Jurkat, Clone E6-1 (cell line): ENCODE data around the gene ZNF652.
"Not testable (repeated sequence)": the region's sequence is repeated elsewhere in the genome, so short reads cannot be mapped to it uniquely, and the experiment has no call there.

Experiments
- DNase-seq: peaks from one replicate; pipeline ENCODE4 v3.0.0-alpha.2; 2011; ENCODE audit warnings: low read depth, low spot score
- H3K4me3 ChIP-seq: 2 replicates; pipeline ENCODE4 v1.5.1; 2011; ENCODE audit warnings: mild to moderate bottlenecking, low read length, control low read depth, moderate library complexity

ZNF652 gene

DNA sequence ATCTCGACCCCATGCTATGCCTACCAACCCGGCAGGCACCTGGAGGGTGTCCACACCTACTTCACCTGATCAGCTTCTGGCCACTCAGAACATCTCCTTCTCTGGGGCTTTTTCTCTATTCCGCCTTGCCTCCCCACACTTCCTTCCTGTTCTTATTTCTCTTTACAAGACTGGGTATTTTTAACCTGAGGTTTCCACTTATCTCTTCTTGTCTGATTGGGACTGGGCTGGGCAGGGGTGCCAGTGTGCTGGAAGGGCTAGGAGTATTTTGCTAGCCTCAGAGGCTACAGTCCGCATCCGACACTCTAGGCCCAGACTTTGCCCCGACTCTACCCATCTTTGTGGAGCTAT is 26.2 kb upstream of the ZNF652 start:
- H3K4me3 ChIP-seq = peak overlapping the region; percentile 7; the same call in 1 of the 2 replicates
- peak; percentile 65 for DNase-seq

DNA sequence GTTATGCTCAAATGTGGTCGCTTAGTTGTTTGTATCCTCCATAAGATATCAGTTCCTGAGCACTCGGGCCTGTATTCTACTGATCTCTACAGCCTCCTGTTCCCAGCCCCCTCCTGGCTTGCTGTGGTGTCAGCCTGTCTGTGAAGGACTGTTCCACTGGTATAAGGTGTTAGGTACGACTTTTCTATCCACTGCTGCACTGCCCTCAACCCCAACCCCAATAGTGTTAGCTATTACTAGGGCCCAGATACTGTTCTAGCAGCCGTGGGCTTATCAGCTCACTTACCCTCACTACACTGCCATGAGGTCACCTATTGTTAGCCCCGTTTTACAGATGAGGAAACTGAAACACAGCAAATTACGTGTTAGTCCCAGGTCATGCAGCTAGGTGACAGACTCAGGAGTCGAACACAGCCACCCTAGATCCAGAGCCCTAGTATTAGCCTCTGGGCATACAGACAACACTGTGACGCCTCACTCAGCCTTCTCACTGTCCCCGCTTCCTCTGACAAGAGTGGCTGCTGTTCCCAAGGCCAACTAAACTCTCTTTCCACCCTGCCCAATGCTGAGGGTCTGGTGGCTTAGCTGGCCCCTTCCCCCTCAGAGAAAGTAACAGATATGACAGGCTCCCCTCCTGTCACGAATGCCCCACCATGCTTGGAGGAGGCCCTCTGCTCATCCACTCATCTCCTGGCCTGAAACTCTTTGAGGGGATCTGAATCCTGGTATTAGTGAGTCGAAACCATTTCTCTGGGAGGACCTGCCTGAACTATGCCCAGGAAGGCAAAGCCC is 25.6 kb upstream of the ZNF652 start:
- DNase-seq = no peak
- H3K4me3 ChIP-seq = no peak overlapping the region

DNA sequence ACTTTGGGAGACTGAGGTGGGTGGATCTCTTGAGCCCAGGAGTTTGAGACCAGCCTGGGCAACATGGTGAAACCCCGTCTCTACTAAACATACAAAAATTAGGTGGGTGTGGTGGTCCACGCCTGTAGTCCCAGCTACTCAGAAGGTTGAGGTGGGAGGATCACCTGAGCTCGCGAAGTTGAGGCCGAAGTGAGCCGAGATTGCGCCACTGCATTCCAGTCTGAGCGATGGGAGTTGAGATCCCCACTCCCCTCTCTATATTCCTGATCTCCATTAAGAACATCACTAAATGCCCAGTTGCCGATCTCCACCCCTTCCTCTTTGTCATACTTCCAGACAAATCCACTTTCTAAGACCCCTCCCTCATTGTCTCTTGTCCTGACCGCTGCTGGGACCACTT is 24.3 kb upstream of the ZNF652 start:
- H3K4me3 ChIP-seq = no peak overlapping the region
- no peak for DNase-seq

DNA sequence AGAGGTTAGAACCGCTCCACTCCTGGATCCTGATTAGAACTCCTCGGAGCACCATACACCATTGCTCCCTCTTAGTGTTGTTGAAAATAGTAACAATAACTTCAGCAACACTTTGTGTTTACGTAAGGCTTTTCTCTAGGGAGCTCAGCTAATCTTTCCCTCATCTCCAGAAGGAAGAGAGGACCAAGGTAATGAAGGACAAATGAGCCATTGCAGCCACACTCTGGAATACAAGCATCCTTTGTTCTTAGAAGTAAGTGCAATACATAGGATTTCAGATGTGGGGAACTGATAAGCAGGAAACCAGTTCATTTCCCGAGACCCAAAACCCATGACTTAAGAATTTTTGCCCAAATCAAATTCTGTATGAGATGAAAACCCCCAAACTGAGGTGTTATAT is 22.9 kb upstream of the ZNF652 start:
- DNase-seq = no peak
- H3K4me3 ChIP-seq = no peak overlapping the region

DNA sequence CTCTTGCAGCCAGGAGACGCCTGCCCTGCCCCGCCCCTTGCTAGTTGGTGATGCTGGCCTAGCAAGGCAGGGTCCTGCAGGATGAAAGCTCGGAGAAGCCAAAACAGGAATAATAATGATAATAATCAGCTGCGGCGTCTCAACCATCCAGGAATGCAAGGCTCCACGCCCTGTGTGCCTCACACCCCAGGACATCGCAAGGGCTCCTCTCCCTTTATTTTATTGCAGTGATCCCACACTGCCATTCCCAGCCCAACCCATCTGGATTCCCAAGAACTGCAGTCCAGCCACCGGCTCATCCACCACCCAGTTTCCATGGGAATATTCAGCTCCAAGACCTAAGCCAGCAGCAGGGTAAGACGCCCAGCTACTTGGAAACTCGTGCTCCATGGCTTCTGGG is 21.0 kb upstream of the ZNF652 start:
- H3K4me3 ChIP-seq = no peak overlapping the region
- DNase-seq = no peak

DNA sequence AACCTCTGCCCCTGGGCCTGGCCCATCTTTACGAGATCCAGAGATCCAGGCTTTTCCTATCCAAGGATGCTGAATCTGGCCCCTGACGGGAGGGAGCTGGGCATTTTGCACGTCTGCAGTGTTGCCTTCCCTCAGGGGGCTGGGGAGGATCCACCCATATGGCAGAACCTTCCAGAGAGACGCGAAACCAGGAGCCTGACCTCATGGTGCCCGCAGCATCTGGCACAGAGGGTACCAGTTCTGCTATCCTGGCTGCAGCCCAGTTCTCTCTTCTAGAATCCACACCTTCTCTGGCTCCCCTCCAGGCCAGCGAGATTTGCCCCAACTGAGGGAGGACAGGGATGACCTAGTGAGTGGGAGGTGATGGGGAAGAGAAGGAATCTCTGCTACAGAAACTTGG is 20.5 kb upstream of the ZNF652 start:
- H3K4me3 ChIP-seq = no peak overlapping the region
- DNase-seq = no peak

DNA sequence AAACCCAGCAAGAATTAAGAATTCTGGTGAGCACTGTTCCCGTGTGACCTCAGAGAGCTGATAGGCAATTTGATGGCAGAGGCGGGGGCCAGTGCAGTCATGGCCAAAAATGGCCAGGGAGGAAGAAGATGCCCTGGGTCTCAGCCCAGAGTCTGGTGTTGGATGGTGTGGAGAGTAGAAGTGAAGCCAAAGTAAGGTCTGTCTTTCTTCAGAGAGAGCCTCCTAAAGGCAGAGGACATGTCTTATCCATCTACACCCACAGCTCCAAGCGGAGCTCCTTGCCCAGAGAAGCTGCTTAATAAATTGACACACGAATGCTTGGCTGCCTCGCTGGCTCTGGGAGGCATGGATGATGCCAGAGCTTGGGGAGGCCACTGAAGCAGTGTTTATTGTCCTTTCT is 19.7 kb upstream of the ZNF652 start:
- no peak overlapping the region for H3K4me3 ChIP-seq
- DNase-seq = no peak

DNA sequence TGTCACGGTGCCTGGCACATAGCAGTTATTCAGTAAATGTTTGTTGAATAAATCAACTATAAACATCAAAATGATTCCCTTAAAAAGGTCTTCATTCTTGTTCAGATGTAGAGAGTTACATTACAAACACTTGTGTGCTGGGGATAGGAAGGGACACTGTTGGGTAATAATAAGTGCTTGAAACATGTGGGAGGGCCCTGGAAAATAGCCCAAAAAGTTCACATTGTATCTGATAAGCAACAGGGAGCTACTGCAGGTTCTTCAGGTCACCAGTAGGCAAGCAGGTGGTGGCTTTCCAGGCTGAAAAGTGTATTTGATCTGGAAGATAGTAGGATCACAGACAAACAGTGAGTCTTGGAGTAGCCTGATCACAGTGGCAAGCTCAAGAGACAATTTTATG is 19.0 kb upstream of the ZNF652 start:
- DNase-seq = no peak
- no peak overlapping the region for H3K4me3 ChIP-seq

DNA sequence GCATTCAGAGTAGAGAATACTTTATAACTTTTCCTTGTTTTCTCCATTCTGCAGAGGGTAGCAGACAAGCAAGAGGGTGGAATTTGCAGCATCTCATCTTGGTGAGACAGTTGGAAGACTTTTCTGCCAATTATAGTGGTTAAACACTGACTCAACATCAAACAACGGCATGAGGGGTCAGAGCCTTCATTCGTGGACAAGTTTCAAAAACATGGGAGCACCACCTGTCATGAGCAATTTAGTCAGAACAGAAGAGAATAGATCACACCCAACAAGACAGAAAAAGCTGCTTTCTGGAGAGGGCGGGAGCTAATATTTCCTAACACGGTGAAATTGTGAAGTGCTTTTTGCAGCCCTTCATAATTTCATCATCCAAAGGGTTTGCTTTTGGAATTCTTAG is 17.9 kb upstream of the ZNF652 start:
- no peak for DNase-seq

DNA sequence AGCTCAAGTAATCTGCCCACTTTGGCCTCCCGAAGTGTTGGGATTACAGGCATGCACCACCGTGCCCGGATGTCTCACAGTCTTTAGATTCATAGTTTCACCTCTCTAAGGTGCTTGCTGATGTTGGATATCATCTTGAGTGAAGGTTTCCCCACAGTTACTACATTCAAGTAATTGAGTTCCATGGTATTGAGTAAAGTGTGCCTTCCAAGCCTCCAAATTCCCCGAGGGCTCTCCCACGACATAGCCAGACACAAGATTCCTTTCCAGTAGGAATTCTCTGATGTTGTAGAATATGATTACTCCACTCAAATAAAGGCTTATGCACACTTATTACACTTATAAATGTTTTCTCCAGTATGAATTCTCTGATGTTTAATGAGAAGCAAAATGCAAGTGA is 16.3 kb upstream of the ZNF652 start:
- no peak for DNase-seq

More for the DNA sequence above, 17.9 kb upstream of the ZNF652 start:
- H3K4me3 ChIP-seq = no peak overlapping the region

DNA sequence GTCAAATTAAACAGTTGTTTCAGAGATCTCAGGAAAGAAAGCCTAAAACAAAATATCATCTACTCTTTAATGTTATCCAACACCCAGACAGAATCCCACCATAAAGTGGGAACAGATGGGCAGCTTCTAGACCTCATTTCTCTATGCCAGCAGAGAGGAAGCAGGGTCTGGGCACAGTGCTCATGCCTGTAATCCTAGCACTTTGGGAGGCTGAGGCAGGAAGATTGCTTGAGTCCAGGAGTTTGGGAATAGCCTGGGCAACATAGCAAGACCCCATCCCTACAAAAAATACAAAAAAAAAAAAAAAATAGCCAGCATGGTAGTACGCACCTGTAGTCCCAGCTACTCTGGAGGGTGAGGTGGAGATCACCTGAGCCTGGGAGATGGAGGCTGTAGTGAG is 13.5 kb upstream of the ZNF652 start:
- H3K4me3 ChIP-seq = no peak overlapping the region
- no peak for DNase-seq

More for the DNA sequence above, 16.3 kb upstream of the ZNF652 start:
- no peak overlapping the region for H3K4me3 ChIP-seq

DNA sequence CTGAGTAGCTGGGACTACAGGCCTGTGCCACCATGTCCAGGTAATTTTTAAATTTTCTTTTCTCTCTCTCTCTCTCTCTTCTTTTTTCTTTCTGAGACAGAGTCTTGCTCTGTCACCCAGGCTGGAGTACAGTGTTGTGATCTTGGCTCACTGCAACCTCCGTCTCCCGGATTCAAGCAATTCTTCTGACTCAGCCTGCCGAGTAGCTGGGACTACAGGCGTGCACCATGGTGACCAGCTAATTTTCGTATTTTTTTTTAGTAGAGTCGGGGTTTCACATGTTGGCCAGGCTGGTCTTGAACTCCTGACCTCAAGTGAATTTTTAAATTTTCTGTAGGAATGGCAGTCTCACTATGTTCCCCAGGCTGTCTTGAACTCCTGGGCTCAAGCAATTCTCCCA is 11.1 kb upstream of the ZNF652 start:
- no peak for DNase-seq
- no peak overlapping the region for H3K4me3 ChIP-seq

DNA sequence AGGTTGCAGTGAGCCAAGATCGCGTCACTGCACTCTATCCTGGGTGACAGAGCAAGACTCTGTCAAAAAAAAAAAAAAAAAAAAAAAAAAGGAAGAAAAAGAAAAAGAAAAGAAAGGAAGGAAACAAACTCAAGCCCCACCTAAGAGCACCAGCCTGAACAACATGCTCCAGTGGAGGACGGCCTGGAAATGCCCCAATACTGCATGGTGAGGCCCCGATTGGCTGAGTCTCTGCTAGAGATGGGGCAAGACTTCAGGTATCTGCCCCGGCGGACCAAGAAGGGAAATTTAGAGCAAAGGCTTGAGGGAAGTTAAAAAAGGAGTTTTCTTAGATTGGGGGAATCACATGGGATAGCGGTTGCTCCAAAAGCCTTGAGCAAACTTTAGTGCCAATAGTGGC is 10.4 kb upstream of the ZNF652 start:
- no peak overlapping the region for H3K4me3 ChIP-seq
- no peak for DNase-seq

DNA sequence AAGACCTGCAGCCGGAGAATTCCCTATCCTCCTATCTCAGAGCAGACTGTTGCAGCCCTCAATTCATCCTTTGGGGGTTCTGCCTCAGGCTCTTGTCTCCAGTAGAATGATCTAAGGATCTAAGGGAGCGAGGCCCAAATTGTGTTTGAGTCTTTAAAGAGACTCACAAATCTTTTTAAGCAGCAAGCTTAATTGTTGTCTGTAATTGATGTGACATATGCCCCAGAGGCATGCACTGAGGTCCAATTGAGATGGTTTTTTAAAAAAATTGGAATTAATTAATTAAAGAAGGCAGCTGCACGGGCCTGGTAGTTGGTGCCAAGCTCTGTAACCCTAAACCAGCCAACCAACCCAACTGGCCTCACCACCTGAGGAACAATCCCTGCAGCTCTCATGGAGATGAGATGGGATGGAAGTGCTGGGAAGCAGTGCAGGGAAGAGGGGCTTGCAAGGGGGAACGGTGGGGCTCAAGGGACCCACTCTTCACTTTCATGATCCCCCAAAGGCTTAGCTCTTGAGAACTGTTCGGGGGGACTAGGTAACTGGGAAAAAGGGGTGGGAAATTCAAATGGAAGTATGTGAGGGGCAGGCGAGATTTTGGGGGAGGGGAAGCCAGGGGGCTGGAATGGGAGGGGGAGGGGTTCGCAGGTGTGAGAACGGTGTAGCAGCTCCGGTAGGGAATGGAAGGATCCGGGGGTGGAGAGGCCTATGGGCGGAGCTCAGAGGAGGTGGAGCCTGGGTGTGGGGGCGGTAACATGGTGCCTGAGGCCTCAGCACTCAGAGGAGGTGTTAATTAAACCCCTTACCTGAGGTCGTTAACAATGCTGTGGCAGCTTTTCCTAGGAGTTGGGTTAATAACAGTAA is 9.2 kb upstream of the ZNF652 start:
- H3K4me3 ChIP-seq = no peak overlapping the region
- DNase-seq = no peak

DNA sequence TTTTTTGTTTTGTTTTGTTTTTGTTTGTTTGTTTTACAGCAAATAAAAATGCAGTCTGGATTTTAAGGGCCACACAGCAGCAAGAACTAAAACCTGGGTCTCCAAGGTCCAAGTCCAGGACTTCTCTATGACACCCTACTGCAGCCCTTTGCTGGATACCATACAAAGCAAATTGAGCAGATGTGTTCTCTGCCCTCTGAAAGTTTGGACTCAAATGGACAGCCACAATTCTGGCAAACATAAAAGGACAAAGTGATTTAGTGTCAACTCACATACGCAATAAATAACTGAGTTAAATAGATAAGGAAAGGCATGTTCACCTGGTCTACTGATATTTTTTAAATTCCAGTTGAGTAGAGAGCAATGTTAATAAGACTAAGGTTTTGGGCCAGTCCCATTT is 7.7 kb upstream of the ZNF652 start:
- no peak overlapping the region for H3K4me3 ChIP-seq
- DNase-seq = no peak

DNA sequence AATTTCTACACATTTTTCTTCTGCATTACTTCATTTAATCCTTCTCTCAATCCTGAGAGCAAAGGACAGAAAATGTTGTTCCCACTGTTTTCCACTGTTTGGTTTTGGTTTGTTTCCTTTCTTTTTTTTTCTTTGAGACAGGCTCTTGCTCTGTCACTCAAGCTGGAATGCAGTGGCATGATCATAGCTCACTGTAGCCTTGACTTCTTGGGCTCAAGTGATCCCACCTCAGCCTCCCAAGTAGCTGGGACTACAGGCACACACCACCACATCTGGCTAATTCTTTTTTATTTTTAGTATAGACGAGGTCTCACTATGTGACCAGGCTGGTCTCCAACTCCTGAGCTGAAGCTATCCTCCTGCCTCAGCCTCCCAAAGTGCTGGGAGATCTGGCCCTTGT is 7.0 kb upstream of the ZNF652 start:
- H3K4me3 ChIP-seq = no peak overlapping the region
- no peak for DNase-seq

DNA sequence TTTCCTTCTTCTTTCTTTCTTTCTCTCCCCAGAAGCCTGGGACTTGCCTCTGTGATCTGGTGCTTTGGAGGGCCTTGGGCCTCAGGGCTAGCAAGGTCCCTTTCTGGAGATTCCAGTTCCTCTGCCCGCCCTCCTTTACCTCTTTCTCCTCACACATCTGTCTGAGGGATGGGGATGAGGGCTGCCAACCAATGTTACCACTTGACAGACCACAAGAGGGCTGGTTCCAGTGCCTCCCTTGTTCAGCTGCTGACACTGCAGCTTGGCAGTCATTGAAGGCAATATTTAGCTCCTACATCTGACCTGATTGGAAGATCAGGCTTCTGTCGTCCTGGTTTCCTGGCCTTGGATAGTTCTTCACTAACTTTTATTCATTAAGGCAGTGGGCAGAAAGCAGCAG is 3.6 kb upstream of the ZNF652 start:
- H3K4me3 ChIP-seq = no peak overlapping the region
- DNase-seq = peak; percentile 79

DNA sequence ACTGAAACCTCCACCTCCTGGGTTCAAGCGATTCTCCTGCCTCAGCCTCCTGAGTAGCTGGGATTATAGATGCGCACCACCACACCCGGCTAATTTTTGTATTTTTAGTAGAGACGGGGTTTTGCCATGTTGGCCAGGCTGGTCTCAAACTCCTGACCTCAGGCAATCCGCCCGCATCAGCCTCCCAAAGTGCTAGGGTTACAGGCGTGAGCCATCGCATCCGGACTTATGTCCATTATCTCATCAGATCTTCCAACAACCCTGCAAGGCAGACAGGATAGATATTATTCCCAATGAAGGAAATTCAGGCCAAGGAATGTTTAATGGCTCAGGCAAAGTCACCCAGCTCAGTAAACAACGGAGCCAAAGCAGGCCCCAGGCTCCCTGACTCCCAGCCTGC is 3.1 kb upstream of the ZNF652 start:
- not testable (repeated sequence) for DNase-seq, H3K4me3 ChIP-seq

DNA sequence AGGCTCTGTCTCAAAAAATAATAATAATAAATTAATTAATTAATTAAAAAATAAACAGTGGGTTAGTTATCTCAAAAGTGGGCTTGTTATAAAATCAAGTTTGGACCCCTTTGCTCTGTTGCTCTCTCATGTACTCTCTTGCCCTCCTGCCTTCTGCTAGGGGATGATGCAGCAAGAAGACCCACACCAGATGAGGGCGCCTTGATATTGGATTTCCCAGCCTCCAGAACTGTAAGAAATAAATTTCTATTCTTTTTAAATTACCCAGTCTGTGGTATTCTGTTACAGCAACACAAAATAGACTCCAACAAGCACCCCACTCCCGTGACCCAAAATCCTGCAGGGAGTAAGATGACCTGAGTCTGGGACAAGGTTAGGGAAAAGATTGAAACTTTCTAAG is 2.1 kb upstream of the ZNF652 start:
- H3K4me3 ChIP-seq = no peak overlapping the region
- no peak for DNase-seq

DNA sequence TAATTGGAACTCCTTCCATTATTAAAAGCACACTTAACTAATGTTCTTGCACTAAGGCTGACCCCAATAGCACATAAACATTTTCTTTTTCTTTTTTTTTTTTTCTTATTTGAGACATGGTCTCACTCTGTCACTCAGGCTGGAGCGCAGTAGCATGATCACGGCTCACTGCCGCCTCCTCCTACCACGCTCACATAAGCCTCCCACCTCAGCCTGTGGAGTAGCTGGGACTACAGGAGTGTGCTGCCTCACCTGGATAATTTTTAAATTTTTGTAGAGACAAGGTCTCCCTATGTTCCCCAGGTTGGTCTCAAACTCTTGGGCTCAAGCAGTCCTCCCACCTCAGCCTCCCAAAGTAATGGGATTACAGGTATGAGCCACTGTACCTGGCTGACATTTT is 1.2 kb upstream of the ZNF652 start:
- DNase-seq = no peak
- H3K4me3 ChIP-seq = no peak overlapping the region

DNA sequence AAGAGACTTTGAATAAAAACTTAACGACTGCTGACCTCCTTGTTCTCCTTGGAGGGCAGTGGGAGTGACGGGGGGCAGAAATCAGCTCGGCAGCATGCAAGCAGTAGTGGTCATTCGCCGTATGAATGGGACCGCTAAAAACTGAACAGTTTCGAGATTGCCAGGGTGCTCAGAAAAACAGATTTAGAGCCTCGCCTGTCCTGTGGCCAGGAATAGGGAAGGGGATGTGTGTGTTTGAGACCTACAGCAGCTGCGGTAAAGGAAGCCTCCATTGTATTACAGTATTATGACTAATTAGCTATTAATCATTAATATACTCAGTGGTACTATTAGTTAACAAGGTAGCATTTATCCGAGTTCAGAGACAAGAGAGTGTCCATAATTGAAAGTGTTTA is 670 bp upstream of the ZNF652 start:
- no peak for DNase-seq

More for the DNA sequence above, 670 bp upstream of the ZNF652 start:
- peak overlapping the region; percentile 38 for H3K4me3 ChIP-seq
